Mammary microvascular endothelial cell (primary cell): ENCODE results near the gene BPIFA2. TPM values are rescaled to one million over a fixed set of nuclear protein-coding genes. Genes with fewer than 3 reads are reported as not detected.

Experiments used
- total RNA-seq: library from RNA; depleted of rRNA; stranded (reverse); fragments of >200 nt; gene quantifications from 2 replicates; pipeline ENCODE4 v1.2.3, GENCODE V29; 2015

BPIFA2 gene
- not detected in 2 replicates for total RNA-seq

GRCh38 chr20:33167859-33168258 lies at the start of gene BPIFA2:
TSS of gene BPIFA2 (plus strand) at chr20:33168159. CDS start at chr20:33169146, 987 bp downstream.

GRCh38 chr20:33217052-33217451 lies 49.1 kb downstream of the BPIFA2 start, which contains the start of gene BPIFA3:
TSS of gene BPIFA3 (plus strand) at chr20:33217352. CDS start at chr20:33217537, 185 bp downstream.

Other genes with a start within 250 kb of the BPIFA2 start
- not detected in 2 replicates for gene SUN5, start 163.7 kb upstream of the BPIFA2 start, total RNA-seq
- gene BPIFB2, start 160.5 kb upstream of the BPIFA2 start, total RNA-seq, result not detected in 2 replicates
- gene BPIFB6, start 136.5 kb upstream of the BPIFA2 start, total RNA-seq, result not detected in 2 replicates
- not detected in 2 replicates for gene BPIFB3, start 114.3 kb upstream of the BPIFA2 start, total RNA-seq
- gene BPIFB4, start 88.5 kb upstream of the BPIFA2 start, total RNA-seq, result not detected in 2 replicates
- gene BPIFA3, start 49.2 kb downstream of the BPIFA2 start, total RNA-seq, result not detected in 2 replicates
- gene BPIFA1, start 67.8 kb downstream of the BPIFA2 start, total RNA-seq, result not detected in 2 replicates
- not detected in 2 replicates for gene BPIFB1, start 115.1 kb downstream of the BPIFA2 start, total RNA-seq
- gene CDK5RAP1, start 233.4 kb downstream of the BPIFA2 start, total RNA-seq, result 19.3 and 20.7 TPM in 2 replicates